M059J (cell line): Measurements from ENCODE around the gene SLC4A3. TPM values are rescaled to one million over a fixed set of nuclear protein-coding genes. Genes with fewer than 3 reads are reported as not detected.

Experiments used
- DNase-seq: peaks from one replicate; pipeline ENCODE4 v3.0.0-alpha.2; 2012; ENCODE audit warnings: low read depth
- total RNA-seq: library from RNA; depleted of rRNA; stranded (reverse); fragments of >200 nt; shearing (Covaris generic); gene quantifications from 2 replicates; pipeline ENCODE4 v1.2.3, GENCODE V29; 2014

The SLC4A3 gene
- total RNA-seq, 1 experiment from 2014 or later = 2.6 TPM

DNA sequence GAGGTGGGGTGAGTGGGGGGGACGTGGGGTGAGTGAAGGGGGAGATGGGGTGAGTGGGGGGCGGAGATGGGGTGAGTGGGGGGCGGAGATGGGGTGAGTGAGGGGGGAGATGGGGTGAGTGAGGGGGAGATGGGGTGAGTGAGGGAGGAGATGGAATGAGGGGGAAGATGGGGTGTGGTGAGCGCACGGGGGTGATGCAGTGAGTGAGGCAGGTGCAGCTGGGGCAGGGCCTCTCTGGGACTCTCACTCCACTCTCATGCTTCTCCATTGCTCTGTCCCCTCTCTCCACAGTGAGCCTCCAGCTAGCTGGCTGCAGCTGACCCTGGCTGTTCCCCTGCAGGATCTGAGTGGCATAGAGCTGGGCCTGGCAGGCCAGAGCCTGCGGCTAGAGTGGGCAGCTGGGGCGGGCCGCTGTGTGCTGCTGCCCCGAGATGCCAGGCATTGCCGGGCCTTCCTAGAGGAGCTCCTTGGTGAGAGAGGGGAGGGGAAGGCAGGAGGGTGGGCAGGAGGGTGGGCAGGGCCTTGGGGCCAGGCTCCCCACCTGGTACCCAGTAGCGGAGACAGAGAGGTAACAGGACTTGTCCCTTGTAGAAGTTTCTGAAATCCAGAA, 13.9 kb upstream of the SLC4A3 start:
- no peak for DNase-seq

DNA sequence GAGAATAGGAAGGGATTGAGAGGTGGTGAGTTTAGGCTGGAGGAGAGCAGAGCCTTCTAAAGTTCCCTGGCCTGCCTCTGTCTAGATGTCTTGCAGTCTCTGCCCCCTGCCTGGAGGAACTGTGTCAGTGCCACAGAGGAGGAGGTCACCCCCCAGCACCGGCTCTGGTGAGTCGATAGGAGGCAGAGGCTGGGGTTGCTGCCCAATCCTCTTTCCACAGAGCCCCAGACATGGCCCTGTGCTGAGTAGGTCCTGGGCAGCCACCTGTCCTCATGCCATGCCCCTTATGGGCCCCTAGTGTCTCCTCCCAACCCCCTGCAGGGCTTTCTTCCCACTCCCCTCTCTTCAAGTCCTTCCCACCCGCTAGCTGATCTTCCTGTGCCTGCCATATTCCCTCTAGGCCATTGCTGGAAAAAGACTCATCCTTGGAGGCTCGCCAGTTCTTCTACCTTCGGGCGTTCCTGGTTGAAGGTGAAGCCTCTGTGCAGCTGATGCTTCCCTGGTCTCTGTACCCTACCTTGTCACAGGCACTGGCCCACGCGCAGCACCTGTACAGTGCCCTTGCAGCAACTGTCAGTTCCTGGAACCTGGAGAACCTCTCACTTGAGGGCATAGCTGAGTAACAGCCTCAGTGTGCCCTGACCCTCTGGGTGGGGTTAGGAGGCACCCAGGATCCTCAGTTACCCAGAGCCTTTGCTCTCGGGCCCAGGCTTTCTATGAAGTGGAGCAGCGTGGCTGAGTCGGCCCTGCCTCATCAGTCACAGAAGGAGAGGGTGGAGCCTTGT, 13.2 kb upstream of the SLC4A3 start:
- no peak for DNase-seq

DNA sequence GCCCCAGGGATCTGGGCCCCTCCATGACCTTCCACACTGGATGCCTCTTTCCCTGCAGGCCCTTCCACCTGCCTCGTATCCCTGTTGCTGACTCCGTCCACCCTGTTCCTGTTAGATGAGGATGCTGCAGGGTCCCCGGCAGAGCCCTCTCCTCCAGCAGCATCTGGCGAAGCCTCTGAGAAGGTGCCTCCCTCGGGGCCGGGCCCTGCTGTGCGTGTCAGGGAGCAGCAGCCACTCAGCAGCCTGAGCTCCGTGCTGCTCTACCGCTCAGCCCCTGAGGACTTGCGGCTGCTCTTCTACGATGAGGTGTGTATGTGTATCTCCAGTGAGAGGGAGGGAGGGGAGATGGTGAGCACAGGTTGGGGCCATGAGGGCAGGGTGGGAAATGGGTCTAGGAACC, 12.4 kb upstream of the SLC4A3 start:
- DNase-seq = no peak

GRCh38 chr2:219615894-219616293, 11.5 kb upstream of the SLC4A3 start:
- DNase-seq = no peak

GRCh38 chr2:219616550-219616949, 10.9 kb upstream of the SLC4A3 start:
- no peak for DNase-seq

GRCh38 chr2:219618733-219619122, 8.7 kb upstream of the SLC4A3 start:
- no peak for DNase-seq

GRCh38 chr2:219619235-219619634, 8.2 kb upstream of the SLC4A3 start:
- no peak for DNase-seq

DNA sequence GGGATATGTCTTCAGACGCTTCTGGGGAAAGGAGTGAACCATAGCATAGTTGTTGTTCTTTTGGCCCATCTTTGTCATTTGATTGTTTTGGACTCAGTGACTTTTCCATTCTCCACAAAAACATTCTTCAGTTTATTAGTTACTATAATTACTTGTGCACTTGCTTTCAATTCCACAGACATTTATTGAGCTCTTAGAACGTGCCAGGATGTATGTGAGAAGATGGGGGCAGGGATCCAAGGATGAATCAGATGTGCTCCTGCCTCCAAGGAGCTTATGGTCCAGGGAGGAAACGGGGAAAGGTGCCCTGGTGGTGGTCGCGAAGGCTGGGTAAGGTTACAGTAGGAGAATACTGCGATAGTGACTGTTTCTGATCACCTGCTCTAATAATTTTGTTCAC, 6.9 kb upstream of the SLC4A3 start:
- DNase-seq = no peak

GRCh38 chr2:219621935-219622334, 5.5 kb upstream of the SLC4A3 start:
- DNase-seq = no peak

- no peak for DNase-seq
Observed at GRCh38 chr2:219622472-219622871, 5.0 kb upstream of the SLC4A3 start.

DNA sequence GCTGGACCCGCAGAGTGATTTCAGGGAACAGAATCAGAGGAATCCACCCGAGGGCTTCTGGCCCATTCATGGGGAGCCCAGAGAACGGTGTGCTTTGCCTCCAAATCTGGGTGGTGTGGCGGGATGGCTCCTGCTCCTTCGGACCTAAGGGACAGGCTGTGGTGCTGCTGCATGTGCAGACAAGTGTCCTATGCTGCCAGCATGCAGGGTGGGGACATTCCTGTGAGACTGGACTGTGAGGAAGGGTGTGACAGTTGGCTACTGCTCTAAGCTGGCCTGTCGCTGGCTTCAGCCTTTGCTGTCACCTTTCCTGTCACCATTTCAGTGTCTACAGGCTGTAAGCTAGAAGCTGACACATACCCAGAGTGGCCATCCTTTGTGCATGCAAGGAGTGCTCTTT, 2.9 kb upstream of the SLC4A3 start:
- DNase-seq = no peak

- no peak for DNase-seq
Observed at GRCh38 chr2:219625179-219625578, 2.3 kb upstream of the SLC4A3 start.

GRCh38 chr2:219626540-219626939, 890 bp upstream of the SLC4A3 start:
- no peak for DNase-seq

DNA sequence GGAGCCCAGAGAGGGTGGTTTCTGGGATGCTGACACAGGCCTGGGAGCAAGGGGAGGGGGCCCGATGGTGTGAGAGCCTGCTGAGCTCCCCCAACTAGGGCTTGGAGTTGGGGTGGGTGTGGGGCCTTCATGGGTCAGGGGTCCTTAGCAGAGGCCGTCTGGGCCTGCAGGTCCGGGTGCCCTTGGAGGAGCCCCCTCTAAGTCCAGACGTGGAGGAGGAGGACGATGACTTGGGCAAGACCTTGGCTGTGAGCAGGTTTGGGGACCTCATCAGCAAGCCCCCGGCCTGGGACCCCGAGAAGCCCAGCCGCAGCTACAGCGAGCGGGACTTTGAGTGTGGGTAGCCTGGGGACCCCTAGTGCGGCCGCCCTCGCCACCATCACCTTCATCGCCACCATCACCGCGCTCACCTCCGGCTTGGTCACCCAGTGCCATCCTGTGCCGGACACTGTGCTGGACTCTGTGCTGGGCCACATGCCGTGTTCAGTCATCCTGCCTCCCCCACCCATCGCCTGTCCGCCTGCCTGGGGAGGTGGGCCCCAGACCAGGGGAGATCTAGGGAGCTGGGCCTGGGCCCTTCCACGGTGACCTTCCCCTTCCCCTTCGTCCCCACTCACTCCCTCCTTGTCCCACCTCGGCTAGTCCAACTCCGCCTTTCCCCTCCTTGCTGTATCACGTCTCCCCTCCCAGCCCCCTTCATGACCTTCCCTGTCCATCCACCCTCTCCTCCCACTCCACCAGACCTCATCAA, 980 bp downstream of the SLC4A3 start:
- DNase-seq = no peak

DNA sequence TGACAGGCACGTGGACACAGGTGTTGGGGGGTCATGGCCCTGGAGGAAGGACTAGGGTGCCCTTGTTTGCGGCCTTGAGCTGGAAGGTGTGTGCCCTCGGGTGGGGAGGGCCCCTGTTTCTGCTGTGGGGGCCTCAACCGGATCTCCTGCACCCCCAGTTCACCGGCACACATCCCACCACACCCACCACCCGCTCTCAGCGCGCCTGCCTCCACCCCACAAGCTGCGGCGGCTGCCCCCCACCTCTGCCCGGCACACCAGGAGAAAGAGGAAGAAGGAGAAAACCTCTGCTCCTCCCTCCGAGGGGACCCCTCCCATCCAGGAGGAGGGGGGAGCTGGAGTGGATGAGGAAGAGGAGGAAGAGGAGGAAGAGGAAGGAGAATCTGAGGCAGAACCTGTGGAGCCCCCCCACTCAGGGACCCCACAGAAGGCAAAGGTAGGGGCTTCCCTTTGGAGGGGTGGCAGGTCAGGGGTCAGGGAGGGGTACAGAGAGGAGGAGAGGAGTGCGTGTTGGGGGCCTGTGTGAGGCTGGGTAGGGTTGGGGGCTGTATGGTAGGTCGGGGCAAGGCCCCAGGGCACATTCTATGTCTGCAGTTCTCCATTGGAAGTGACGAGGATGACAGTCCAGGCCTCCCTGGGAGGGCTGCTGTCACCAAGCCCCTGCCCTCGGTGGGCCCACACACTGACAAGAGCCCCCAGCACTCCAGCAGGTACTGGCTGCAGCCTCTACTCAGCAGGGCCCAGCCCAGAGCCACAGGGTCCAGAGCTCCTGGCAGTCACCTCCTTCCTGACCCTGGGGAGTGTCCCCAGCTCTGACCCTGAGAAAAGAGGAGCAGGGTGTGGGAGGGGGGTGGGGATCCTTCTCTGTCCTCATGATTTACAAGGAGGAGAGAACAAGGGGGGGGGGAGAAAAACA, 1.8 kb downstream of the SLC4A3 start:
- no peak for DNase-seq

- DNase-seq = peak; percentile 25
Observed at GRCh38 chr2:219629976-219630695, 2.7 kb downstream of the SLC4A3 start.

GRCh38 chr2:219630770-219631405, 3.5 kb downstream of the SLC4A3 start:
- no peak for DNase-seq

DNA sequence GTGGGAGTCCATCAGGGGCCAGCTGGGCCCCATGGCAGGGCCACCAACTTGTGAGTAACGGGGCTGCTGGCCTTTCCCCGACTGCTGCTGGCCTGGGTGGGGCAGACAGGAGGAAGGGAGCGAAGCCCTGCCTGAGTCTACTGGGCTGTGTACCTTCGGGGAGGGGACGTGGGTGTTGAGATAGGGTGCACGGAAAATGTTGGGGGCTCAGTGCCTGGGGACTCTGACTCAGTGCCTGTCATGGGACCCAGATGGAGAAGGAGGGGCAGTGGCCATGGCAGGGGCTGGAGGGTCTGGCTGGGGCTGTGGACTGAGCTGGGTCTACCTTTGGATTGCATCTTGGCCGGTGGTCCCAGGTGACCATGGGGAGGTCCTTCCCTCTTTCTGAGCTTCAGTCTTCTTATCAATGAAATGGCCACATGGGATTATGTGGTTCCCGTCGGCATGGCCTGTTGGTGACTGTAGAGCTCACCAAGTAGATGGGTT, 4.0 kb downstream of the SLC4A3 start:
- DNase-seq = no peak

DNA sequence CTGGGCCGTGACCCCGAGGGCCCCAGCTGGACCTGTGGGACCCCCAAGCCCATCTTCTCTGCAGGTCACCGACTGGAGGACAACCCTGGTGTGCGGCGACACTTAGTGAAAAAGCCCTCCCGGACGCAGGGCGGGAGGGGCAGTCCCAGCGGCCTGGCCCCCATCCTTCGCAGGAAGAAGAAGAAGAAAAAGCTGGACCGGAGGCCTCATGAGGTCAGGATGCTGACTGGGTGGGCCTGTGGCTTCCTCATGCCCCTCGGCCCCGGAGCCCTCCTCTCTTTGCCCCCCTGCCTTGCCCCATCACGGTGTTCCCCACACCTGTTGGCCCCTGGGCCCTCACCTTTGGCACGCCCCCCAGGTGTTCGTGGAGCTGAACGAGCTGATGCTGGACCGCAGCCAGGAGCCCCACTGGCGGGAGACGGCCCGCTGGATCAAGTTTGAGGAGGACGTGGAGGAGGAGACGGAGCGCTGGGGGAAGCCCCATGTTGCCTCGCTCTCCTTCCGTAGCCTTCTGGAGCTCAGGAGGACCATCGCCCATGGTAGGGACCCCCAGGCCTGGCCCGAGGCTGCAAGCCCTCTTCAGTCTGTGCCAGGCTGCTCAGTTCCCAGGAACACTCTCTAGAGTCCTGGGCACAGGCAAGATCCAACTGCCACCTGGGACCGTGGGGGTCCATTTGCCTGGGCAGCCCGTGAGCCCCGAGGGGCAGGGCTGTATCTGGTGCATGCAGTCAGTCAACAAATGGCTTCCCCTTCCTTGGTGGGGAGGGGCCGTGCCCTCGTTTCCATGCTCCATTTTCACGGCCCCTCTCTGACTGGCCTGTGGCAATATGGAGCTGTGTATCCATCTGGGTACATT, 4.7 kb downstream of the SLC4A3 start:
- no peak for DNase-seq

DNA sequence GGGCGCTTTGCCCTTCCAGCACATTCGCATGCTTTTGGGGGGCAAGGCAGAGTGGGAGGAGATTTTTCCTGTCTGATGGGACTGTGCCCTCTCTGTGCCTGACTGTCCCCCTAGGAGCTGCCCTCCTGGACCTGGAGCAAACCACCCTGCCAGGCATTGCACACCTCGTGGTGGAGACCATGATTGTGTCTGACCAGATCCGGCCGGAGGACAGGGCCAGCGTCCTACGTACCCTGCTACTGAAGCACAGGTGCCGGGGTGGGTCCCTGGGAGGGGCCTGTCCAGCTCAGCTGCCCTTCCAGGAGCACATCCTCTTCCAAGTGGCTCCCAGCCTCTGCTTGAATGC, 5.3 kb downstream of the SLC4A3 start:
- no peak for DNase-seq
